IPS-15b (cell line): ENCODE data around the gene EDAR.

Source experiments
- H3K27me3 ChIP-seq: one replicate; pipeline ENCODE4 v1.6.1; 2013; ENCODE audit warnings: low read length; ENCODE audit not compliant: control insufficient read depth, insufficient read depth
- H3K36me3 ChIP-seq: one replicate; pipeline ENCODE4 v1.6.1; 2013; ENCODE audit warnings: low read length; ENCODE audit not compliant: control insufficient read depth, insufficient read depth
- H3K4me1 ChIP-seq: one replicate; pipeline ENCODE4 v1.6.1; 2013; ENCODE audit warnings: mild to moderate bottlenecking, low read length; ENCODE audit not compliant: control insufficient read depth, insufficient read depth
- H3K4me3 ChIP-seq: one replicate; pipeline ENCODE4 v1.5.1; 2013; ENCODE audit warnings: low read depth, low read length
- H3K9ac ChIP-seq: one replicate; pipeline ENCODE4 v1.6.1; 2013; ENCODE audit warnings: low read depth, mild to moderate bottlenecking, low read length
- H3K9me3 ChIP-seq: one replicate; pipeline ENCODE4 v1.6.1; 2013; ENCODE audit warnings: mild to moderate bottlenecking, low read length; ENCODE audit not compliant: control insufficient read depth, insufficient read depth

Gene EDAR

DNA sequence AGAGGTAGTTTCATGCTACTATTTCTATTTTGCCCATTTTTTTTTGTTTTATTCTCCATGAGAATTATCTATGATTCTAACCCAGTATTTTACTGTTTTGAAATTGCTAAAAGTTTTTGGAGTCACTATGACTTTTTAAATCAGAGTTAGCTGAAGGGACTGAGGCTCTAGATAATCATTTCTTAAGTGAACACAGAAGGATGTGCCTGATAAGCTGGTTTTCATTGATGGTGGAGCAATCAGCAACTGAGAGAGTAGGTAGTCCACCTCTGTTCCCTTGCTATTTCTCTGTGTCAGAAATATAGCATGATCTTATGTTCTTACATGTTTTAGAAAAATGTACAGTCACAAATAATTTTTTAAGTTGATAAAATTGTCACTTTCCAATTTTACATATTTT is 143.1 kb downstream of the EDAR start:
- Histone ChIP-seq H3K9ac (no peak overlapping the region), H3K36me3 (no peaks in the 10 kb centered on the region), H3K27me3 (no peaks in the 10 kb centered on the region)

More for the DNA sequence above, 143.1 kb downstream of the EDAR start:
- Histone ChIP-seq H3K4me1 (no peaks in the 10 kb centered on the region), H3K9me3 (no peaks in the 10 kb centered on the region), H3K4me3 (no peak overlapping the region)
